Pons (tissue), 1 donor: ENCODE data around the gene GGA2.
"Not testable (repeated sequence)": the region's sequence is repeated elsewhere in the genome, so short reads cannot be mapped to it uniquely, and the experiment has no call there.

Source experiments
- DNase-seq: peaks from one replicate; pipeline ENCODE4 v3.0.0-alpha.2; 2016; ENCODE audit warnings: low spot score

Gene GGA2

DNA sequence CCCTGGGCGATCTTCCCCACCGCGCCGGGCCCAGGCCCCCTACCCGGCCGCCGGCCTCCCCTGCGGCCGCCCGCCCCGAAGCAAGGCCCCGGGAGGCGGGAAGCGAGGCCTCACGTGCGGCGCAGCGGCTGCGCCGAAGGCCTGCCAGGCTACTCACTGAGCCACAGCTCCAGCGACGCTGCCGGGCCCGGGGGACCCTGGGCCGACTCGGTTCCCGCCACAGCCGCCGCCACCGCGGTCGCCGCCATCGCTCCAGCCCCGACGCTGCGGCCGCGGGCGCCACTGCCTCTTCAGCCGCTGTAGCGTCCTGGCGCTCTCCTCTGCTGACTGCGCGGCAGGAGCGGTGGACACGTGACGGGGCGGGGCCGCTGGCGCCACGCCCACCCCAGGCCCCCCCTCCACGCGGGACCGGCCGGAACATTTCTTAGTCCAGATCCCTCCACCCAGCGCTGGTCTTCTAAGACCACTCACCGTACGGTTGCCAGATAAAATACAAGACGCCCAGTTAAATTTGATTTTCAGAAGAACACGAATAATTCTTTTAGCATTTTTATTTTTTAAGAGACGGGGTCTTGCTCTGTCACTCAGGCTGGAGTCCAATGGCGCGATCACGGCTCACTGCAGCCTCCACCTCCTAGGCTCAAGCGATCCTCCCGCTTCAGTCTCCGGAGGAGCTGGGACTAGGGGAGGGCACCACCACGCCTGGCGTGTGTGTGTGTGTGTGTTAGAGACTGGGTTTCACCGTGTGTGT is at the start of gene GGA2:
Gene GGA2, minus strand, starts transcription at position 331 of the 751 bp plus-strand sequence. Its CDS starts 83 bp downstream, at position 248.
- DNase-seq, result peak; percentile 66

- peak; percentile 14 for DNase-seq
Observed at GRCh38 chr16:23557779-23558702, 47.7 kb upstream of the GGA2 start.

GRCh38 chr16:23556881-23557778 is 46.8 kb upstream of the GGA2 start, which contains the start of the genes EARS2 and UBFD1:
Gene EARS2, minus strand, starts transcription at chr16:23557350. Its CDS starts 7 bp downstream, at chr16:23557343.
Gene UBFD1, plus strand, starts transcription at chr16:23557727. Its CDS starts 16 bp downstream, at chr16:23557743.
- DNase-seq, result peak; percentile 97

DNA sequence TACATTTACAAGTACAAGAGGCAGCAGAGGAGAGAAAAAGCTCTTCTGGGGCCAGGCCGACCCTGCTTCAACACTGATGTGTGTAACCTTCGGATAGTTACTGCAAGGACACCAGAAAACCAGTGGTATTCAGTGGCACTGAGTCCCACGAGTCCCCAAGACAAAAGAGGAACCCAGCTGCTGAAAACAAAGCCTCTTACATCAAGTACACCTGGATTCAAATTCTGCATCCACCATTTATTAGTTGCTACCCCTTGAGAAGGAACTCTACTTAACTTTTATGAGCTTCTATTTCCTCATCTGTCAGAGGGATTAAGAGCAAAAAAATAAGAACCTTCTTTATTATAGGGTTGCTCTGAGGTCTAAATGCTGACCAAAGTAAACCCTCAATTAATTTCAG is 44.2 kb upstream of the GGA2 start:
- DNase-seq, result no peak

DNA sequence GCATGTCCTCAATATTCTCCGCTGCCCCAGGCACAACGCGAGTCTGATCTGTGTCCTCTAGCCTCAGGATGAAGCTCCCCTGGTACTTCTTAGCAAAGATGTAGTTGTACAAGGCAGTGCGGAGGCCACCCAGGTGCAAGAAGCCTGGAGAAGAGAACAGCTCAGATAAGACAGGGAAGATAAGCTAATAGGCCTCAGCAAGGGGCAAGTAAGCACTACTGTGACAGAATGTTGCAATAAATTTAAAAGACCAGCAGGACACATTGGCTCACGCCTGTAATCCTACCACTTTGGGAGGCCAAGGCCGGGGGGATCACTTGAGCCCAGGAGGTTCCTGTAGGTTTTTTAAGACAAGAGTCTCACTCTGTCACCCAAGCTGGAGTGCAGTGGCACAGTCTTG is 41.9 kb upstream of the GGA2 start:
- no peak for DNase-seq

DNA sequence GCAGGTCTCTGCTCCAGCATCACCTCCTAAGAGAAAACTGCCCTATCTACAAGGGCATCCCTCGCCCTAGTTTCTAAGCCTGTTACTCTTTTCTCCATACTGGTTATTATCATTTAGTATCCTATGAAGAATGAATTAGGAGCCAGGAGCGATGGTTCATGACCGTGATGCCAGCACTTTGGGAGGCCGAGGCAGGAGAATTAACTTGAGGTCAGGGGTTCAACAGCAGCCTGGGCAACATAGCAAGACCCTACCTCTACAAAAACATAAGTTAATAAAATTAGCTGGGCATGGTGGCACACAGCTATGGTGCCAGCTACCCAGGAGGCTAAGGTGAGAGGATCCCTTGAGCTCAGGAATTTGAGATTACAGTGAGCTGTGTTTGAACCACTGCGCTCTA is 39.6 kb upstream of the GGA2 start:
- DNase-seq, result no peak

DNA sequence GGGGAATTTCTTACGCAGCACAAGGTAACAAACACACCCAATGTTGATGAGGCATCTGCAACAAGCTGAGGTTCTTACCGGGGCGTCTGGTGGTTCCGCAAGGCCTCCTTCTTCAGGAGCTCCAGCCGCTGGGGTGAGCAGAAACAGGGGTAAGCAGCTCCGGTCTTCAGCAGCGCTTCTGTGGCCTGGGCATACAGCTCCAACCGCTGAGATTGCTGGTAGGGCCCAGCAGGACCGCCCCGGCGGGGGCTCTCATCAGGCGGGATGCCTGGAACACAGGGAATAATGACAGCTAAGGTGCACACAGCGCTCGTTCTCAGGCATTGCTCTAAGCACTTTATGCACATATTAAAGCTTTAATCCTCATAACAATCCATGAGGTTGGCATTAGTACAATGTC is 34.1 kb upstream of the GGA2 start:
- no peak for DNase-seq

DNA sequence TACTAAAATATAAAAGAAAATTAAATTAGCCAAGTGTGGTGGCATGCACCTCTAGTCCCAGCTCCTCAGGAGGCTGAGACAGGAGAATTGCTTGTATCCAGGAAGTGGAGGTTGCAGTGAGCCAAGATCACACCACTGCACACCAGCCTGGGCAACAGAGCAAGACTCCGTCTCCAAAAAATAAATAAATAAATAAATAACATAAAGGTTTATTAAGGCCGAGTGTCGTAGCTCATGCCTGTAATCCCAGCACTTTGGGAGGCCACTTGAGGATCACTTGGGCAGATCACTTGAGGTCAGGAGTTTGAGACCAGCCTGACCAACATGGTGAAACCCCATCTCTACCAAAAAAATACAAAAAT is 30.5 kb upstream of the GGA2 start:
- not testable (repeated sequence) for DNase-seq

- no peak for DNase-seq
Observed at GRCh38 chr16:23539984-23540816, 29.9 kb upstream of the GGA2 start.

DNA sequence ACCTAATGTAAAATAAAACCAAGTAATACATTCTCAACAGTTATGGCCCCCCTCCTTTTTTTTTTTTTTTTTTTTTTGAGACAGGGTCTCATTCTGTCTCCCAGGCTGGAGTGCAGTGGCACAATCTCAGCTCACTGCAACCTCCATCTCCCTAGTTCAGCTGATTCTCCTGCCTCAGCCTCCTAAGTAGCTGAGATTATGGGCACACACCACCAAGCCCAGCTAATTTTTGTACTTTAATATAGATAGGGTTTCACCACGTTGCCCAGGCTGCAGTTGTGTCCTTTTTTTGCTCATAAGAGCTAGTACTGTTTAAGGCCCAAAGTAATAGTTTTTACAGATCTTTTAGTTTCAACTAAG is 28.6 kb upstream of the GGA2 start:
- DNase-seq, result no peak

- no peak for DNase-seq
Observed at GRCh38 chr16:23537390-23537789, 27.1 kb upstream of the GGA2 start.

- DNase-seq, result no peak
Observed at GRCh38 chr16:23535901-23536300, 25.6 kb upstream of the GGA2 start.

DNA sequence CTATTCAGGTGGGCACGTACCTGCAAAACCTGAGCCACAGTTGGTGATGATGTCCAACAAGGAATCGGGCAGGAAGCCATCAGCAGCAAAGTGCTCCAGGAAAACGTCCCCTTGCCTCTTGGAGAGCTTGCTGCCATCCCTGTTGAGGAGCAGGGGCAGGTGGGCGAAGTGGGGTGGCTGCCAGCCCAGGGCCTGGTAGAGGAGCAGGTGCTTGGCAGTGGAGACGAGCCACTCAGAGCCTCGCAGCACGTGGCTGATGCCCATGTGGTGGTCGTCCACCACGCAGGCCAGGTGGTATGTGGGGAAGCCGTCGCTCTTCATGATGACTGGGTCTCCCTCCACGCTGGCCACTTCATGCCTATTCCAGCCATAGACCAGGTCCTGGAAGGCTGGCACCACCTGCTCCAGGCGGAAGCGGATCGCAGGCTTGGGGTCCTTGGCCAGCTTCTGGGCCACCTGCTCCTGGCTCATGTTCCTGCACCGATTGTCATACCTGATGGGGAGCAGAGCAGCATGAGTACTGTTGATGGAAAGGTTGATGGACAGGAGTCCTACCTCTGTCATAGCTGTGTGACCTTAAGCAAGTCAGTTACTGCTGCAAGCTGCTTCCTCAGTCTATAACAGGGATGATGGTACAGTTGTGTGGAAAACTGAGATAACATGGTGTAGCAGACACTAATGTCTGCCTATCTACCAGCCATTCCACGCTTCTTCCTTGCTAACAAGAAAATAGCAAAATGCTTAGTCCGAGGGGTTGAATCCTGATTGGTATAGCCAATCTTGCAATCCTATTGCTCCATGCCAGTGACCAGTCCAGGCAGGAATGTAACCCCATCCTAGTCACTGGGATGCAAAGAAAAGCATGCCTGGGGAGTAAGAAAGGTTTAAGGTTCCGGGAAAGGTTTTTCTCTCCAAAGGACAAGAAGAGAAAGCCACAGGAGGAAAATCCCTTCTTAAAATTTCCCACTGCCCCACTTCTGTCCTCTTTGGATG is 24.9 kb upstream of the GGA2 start:
- DNase-seq, result no peak

GRCh38 chr16:23532448-23532847 is 22.2 kb upstream of the GGA2 start:
- no peak for DNase-seq

DNA sequence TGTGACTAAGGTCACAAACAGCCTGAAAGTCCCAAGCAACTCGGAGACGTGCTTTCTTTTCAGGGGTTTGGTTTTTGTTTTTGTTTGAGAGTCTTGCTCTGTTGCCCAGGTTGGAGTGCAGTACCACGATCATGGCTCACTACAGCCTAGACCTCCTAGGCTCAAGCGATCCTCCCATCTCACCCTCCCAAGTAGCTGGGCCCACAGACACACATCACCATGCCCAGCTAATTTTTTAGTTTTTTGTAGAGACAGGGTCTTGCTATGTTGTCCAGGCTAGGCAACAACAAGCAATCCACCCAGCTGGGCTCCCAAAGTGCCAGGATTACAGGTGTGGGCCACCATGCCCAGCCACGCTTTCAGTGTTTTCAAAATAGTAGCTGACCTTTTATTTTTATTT is 19.8 kb upstream of the GGA2 start:
- no peak for DNase-seq

- no peak for DNase-seq
Observed at GRCh38 chr16:23528644-23529310, 18.5 kb upstream of the GGA2 start.

DNA sequence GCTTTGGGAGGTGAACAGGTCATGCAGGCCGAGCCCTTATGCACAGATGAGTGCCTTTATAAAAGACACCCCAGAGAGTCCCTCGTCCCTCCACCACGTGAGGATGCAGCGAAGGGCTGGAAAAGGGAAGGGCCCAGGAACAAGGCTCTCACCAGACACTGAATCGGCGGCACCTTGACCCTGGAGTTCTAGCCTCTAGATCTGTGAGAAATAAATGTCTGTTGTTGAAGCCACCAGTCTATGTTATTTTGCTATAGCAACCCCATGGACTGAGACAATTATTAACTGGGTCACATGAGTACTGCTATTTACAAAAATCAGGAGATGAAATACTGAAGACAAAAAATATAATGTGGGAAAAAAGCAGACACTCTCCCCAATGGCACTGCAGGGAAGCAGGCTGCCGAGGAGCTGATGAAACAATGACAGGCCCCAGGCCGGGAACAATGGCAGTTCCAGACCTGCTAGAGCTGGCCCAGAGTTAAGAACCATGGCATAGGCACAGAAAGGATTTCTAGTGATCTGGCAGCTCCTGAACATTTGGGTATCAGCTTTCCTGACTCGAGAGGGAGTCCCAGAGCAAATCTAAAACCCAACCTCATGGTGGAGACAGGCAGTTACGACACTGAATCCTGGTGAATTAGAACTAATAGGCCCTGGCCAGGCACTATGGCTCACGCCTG is 17.8 kb upstream of the GGA2 start:
- DNase-seq, result no peak

DNA sequence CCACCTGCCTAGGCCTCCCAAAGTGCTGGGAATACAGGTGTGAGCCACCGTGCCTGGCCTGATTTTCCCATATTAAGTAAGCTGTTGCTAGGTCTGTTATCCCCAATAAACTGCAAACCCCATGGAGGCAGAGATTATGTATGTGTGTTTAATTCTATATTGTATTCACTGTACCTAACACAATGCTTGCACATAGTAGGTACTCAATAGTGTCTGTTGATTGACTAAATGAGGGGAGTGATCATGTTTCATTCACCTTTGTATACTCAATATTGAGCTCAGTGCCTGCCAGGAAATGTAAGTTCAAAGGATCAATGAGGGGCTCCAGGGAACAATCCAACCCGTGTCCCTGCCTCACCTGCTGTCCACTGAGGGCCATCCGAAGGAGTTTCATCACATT is 14.6 kb upstream of the GGA2 start:
- DNase-seq, result no peak
